ENCODE measurements around the gene PSMA6.
"Not testable (repeated sequence)": the region's sequence is repeated elsewhere in the genome, so short reads cannot be mapped to it uniquely, and the experiment has no call there.

The PSMA6 gene

DNA sequence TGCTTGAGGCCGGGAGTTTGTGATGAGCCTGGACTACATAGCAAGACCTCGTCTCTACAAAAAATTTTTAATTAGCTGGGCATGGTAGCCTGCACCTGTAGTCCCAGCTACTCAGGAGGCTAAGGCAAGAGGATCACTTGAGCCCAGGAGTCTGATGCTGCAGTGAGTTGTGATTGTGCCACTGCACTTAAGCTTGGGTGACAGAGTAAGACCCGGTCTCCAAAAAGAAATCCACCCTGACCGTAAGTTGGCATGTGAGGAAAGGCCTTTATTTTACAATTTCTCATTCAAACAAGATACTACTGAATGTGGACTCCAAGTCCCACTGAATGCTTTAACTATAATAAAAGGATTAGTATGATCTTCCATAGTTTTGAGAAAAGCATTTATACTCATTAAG lies 27.3 kb downstream of the PSMA6 start:
- no peak for DNase-seq (ENCODE audit: low read depth in 2 of 2, low spot score in 1 of 2)

DNA sequence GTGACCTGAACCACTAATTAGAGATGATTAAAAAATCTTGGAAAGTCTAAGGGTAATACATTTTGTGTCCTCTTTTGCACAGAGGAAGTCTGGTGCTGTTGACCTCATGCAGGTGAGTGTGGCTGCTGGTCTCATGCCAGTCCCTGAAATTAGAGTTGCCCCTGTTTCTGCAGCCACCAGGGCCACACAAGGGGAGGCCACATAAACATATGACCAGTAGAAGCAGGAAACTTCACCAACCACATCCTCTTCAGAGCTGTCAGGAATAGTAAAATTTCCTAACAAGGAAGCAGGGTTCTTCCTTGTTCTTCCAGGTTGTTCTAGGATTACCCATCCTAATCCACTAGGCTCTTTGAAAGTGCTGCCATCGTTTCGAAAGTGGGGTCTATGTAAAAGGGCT lies 28.3 kb downstream of the PSMA6 start:
- no peak for DNase-seq (ENCODE audit: low read depth in 2 of 2, low spot score in 1 of 2)

DNA sequence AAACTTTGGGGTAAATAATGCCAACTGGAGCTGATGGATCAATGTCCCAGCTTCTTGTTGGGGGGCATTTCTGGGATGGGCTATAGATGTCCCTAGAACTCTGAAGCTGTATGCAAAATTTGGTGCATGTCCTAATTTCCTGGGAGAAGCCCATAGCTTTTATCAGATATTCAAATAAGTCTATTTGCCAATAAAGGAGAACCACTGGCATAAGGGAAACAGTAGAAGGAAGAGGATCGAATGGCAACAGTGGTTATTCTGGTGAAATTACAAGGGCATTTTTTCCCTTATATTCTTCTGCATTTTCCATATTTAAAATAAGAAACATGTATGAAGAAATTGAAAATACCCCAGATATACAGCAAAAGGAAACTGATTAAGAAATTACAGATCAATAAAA lies 34.2 kb downstream of the PSMA6 start:
- no peak for DNase-seq (ENCODE audit: low read depth in 2 of 2, low spot score in 1 of 2)

DNA sequence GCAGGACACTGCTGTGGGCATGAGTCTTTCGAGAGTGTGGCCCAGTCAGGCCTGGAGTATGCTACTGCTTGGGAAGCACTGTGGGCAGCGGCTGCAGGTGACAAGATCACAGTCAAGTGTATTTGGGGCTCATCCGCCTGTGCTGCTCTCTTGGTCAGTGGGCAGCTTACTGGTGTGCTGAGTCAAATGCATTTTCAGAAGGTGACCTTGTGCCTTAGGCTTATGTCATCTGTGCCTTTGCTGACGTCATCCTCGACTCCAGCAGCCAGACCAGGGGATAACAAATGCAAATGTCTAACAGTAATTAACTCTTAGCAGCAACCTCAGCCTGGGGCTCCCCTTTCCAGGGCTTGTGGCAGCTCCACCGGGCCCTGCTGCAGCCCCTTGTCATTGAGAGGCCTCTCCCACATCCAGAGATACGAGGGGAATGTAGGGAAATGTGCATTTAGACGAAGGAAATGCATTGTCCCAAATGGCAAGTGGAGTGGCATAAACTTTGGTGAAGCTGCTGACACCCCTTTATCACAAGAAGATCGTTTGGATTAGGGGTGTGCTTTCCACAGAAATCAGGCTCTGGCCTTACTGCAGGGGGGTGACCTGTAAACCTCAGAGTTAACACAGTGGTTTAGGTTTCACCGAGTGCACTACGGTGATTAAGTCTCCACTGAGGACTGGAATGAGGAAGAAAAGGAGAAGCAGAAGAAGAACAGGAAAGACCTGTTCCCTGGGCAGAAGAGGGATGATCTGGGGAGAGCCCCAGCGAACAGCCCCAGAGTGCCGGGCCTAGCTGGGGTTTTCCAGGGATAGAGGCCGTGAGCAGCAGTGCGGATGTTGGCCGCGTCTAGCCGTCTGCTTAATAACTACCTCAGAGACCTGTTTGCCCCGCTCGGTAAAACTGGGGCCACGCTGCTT lies 39.7 kb downstream of the PSMA6 start:
- no peak for DNase-seq (ENCODE audit: low read depth in 2 of 2, low spot score in 1 of 2)

DNA sequence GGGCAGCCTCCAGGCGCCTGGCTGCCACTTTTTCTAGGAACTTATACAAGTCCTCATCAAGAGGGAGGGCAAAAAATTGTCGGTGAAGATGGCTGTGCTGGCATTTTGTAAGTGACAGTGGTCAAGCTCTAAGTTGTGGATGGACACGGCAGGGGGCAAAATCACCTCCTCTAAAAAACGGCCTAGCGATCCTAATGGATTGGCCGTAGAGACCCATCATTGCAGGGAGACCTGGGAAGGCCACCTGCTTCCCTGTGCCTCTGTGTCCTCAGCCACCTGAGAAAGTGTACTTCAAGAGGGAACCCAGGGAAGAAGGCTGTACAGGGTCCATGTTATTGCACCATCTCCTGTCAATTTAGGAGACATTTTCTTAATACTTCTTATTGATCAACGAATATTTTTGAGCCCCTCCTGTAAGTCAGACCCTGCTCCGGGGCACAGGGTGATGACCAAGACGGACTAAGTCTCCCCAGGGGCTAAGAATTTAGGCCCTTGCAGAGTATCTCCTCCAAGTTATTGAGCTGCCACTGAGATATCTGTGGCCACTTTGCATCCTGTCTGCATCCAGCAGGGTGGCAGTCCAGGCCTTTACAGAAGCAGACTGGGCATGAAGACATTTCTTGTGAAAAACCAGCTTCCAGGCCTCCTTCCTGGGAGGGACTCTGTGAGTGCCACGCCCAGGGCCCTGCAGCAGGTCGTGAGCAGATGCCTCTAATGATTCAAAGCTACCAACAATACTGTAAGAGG lies 40.5 kb downstream of the PSMA6 start:
- DNase-seq (ENCODE audit: low read depth in 2 of 2, low spot score in 1 of 2), result peak in 1 of 2 donors; percentile 22

DNA sequence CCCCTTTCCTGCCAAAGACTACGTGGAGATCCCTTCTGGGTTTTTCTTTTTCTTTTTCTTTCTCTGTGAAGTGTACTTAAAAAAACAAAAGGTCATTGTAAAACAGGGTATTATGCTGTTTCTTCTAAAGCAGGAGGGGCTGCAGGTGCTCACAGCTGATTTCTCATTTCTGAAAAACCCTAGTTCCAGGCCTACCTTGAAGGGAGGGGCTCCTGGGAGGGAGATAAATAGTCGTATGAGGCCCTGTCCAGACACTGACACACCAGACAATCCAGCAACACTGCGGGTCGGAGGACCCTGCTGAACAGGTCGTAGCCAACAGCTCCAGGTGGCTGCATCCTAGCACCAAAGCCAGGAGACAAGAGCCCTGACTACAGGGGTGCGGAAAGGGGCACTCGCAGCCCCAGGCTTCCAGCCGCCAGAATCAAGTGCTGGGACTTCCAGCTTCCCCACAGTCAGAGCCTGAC lies 41.1 kb downstream of the PSMA6 start:
- no peak for DNase-seq (ENCODE audit: low read depth in 2 of 2, low spot score in 1 of 2)

DNA sequence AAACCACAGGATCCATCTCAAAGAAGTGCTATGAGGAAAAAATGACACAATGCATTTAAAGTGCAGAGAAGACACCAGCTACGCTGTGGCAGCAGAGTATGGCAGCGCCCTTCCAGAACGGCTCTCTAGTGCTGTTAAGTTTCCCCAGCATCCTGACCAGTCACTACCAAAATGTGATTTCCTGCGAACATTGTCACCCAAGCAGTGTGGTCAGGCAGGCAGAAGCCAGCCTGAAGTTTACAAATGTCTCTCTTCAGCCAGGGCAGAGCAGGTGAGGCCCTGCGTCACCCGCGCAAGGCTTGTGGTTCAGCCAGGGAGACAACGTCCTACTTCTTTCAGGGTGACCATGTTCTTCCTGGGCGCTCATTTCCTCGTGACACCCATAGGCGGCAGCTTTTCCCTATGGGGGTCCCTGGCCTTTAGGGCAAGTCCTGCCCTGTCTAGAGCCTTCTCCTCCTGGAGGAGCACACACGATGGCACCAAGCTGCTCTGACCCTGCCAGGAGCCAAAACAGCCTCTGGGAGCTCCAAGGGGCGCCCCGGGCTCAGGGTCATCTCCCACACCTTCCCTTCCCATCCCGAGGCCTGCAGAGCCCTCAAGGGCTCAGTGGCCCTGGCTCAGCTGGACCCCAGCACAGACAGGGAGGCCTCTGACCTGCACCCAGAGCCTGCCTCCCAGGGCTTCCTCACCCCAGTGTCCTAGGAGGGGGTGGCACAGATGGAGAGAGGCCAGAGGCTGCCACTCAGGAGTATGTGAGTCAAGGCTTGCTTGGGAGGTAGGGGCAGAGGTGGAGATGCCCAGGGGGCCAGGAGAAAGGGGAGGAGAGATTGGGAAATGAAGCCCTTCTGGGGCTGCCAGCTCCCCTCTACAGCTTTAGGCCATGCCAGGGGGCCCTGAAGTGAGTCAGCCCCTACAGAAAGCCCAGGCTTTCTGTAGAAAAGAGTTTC lies 41.9 kb downstream of the PSMA6 start:
- peak in 1 of 2 donors; percentile 17 for DNase-seq (ENCODE audit: low read depth in 2 of 2, low spot score in 1 of 2)

DNA sequence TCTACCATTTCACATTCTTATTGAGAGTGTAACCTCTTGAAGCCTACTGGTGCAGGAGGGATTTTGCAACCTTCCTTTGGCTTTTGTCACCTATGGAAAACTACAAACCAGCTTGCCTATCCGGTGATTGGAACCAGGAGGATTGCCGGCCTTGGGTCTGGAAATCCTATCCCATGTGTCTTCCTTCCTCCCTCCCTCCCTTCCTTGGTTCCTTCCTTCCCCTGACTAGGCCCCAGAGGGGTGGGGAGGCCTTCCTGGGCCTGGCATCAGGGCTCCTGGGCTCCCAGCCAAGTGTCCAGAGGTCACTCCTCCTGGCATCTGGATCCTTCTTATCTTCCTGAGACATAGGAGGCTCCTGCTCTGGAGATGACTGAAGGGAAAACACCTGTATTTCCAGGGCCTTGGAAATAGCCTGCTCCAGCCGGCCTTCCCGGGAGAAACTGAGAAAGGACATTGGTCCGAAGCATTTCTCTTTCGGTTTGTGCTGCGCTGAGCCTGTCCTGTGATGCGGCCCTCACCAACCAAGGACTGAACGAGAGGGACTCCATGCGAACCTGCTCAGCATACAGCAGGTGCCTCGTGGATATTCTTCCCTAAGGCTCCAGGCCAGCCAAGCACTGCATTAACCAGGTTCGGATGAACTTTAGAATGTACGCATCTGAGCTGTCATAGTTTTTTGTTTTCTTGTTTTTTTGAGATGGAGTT lies 43.4 kb downstream of the PSMA6 start:
- DNase-seq (ENCODE audit: low read depth in 2 of 2, low spot score in 1 of 2), result no peak

DNA sequence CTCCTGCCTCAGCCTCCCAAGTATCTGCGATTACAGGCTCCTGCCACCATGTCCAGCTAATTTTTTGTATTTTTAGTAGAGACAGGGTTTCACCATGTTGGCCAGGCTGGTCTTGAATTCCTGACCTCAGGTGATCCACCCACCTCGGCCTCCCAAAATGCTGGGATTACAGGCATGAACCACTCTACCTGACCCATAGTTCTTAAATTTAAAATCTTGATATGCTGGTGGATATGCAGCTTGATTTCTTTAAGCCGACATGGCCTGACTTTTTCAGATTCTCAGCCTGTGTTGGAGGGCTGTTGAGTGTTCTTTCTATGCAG lies 44.0 kb downstream of the PSMA6 start:
- not testable (repeated sequence) for DNase-seq (ENCODE audit: low read depth in 2 of 2, low spot score in 1 of 2)

DNA sequence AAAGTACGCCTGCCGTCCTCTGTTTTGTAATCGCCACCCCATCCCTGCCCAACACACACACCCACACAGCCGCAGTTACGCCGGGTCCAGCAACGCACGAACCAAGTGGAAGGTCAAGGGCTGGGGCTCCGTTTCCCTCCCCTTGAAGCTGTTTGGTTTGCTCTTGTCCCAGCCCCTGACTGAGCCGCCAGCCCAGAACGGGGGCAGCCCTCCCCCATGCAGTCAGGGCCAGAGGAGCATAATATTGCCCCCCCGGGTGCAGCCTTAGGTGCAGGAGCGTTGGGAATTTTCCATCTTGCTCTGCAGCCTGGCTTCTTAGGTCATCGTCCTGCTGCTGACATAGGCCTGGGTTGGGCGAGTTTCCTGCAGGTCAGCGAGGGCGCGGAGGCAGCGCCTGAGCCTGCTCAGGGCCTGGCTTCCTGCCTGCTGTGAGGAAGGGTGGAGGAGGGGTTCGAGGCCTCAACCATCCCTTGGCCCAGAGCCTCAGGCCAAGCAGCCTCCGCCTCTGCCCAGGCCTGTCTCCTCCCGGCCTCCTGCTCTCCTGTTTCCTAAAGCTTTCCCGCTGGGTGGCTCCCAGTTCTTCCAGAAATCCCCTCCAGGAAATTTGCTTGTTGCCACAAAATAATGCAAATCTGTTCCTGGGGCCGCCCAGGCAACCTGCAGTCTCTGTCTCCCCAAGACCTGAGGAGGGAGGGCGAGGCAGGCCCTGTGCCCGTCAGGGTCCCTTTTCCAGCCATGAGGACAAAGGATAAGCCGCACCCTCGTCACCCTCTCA lies 44.5 kb downstream of the PSMA6 start:
- no peak for DNase-seq (ENCODE audit: low read depth in 2 of 2, low spot score in 1 of 2)

DNA sequence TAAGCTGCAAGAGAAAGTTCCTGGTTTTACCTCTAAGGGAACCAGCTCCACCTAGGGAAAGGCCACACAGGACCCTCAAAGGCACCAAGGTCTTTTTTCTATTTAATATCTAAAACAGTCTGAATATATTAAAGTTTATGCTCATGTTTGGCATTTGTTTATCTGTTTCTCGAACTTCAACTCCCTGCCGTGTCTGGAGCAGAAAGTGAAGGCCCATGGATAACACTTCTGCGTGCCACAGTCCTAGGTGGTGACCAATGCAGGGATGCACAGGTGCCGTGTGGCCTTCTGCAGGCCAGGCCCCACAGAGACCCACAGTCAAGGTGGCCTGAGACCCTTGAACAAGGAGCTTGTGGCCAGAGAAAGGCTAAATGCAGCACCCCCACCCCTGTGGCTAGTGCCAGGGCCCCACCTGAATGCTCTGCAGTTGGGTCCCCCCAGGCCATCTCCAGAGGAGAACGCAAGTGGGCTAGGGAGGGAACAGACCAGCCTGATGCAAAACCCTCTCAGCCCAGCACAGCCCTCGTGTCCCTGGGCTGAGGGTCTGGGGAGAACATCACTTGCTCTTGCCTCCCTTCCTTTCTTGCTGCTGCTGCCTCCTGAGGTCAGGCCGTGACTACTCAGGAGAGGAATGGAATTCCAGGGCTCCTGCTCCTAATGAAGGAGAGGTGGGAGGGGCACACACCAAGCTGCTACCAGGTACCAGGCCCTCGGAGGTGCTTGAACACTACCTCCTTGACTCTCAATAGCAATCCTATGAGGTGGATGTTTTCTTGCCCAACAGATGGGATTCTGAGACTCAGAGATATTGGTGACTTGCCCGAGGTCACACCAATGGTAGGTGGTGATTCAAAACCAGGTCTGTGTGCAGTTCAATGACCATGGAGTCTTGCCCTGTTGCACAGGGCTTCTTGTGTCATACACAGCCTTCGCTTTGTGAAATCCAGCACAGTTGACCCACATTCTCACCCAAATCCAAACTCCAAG lies 45.4 kb downstream of the PSMA6 start:
- no peak for DNase-seq (ENCODE audit: low read depth in 2 of 2, low spot score in 1 of 2)

DNA sequence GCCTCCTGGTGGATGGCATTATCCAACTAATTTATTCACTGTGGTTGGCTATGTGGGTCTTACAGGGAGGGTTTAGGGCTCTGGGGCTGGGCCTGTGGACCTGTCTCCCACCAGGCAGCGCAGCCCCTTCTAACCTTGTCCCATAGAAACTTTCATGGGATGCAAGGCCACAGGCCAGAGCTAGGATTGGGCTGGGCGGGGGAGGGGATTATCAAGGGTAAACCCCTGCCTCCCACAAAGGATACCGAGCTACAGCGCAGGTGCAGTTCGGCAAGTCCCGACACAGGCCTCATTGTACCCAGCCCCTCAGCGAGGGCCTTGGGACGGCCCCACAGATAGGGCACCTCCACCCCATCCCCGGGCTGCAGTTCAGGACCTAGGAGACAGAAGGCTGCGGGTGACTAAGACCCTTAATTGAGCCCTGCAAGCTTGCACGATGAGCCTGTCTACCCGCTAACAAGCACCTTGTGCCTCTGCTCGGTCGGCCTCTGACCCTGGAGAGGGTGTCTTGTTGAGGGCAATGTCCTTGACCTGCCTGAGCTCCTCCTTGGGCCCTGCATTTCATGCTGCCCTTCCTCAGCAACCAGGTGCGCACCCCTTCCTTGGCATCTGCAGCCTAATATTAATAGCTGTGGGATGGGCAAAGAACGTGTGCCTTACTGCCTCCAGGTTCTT lies 46.7 kb downstream of the PSMA6 start:
- DNase-seq (ENCODE audit: low read depth in 2 of 2, low spot score in 1 of 2), result no peak

DNA sequence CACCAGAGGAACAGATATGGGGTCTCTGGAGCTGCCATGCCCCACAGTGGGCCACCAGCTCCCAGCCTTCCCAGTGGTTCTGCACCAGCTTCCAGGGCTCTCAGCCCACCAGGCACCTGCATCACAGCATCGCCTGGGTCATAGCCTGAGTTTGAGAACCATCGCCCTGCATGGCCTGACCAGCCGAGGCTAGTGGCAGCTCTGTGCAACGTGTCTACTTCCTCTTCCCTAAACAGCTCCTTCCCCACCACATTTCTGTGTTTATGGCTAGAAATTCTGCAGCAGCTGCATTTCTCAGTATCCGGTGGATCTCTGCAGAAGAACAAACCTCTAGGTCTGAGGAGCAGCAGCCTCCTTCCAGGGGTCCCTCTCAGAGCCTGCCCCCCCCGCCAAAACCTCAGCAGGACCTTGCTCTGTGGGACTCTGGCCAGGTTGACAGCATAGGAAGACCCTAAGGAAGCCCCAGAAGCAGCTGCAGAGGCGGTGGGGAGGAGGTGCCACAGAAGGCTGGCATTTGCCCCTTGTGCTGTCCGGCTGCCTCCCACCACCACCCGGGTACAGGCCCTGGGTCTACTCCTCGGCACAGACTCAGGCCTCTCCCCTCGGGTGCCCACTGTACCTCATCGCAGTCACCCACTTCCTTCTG lies 47.7 kb downstream of the PSMA6 start:
- no peak for DNase-seq (ENCODE audit: low read depth in 2 of 2, low spot score in 1 of 2)

DNA sequence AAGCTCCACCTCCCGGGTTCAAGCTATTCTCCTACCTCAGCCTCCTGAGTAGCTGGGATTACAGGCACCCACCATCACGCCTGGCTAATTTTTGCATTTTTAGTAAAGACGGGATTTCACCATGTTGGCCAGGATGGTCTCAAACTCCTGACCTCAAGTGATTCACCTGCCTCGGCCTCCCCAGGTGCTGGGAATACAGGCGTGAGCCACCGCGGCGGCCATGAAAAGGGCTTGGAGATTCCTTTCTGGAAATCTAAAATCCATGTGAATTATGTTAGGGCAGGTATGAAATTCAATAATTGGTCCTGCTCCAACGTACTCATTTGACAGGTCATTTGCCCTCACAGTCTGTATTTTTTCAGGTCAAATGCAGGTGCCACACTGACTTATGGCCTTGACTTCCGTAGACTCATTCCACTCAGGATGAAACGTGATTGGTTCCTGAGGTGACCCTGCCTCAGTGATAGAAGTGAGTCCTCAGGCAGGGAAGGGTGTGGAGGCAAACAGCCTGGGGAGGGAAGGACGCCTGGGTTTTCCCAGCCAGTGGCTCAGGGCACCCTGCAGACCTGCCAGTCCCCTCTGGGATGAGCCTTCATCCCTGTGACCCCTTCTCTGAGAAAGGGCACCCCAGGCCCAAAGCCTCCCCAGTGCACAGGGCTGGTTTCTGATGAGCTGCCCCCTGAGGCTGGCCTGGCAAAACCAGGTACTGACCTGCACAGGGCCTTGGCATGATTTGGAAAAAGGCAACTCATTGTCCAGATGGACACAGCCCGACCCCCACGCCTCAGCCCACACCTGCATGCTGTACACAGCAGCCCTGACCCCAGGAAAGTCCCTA lies 48.7 kb downstream of the PSMA6 start:
- no peak for DNase-seq (ENCODE audit: low read depth in 2 of 2, low spot score in 1 of 2)

DNA sequence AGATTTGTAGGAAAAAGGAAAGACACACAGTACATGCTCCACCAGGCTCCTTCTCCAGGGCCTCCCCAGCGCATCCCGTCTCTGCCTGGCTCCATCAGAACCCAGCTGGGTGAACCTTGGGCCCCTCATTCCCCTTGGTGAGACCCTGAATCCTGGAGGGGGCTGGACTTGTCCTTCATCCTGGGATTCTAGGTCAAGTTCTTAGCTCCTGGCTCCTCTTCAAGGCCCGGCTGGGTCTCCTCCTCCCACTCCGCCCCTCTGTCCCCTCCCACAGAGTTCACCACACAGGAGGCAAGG lies 49.2 kb downstream of the PSMA6 start:
- DNase-seq (ENCODE audit: low read depth in 2 of 2, low spot score in 1 of 2), result no peak

DNA sequence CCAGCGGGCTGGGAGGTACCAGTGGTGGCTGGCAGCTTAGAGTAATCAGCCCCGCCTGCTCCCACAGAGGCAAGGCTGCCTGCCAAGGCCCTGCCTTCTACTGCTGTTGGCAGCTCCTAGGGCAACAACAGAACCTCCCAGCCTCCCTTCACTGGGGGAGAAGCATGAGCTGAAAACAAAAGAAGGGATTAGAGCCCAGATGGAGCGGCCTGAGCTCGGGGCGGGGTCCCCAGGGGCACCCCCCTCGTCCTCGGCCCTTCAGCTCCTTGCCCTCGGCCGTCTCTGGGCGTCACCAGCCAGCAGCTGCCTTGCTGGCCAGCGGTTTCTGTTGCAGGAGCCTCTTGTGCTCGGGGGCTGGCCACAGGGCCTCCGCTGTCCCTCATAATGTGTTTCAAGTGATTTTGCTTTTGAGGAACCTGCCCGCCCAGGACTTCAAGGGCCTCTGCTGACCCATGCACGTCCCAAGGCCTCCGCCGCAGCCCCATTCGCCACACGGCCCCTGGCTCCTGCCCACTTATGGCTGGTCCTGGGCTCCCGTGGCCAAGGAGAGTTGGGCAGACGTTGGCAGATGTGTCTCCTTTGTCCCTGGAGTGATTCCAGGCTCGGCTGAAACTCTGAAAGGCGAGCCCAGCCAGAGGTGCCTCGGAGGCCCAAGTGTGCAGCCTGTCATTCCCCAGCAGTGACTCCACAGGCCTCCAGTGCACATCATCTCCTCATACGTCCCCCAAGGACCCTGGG lies 49.7 kb downstream of the PSMA6 start:
- DNase-seq (ENCODE audit: low read depth in 2 of 2, low spot score in 1 of 2), result no peak
